ENCODE measurements around the gene ZFYVE9.
"Not testable (repeated sequence)": the region's sequence is repeated elsewhere in the genome, so short reads cannot be mapped to it uniquely, and the experiment has no call there.

The ZFYVE9 gene

DNA sequence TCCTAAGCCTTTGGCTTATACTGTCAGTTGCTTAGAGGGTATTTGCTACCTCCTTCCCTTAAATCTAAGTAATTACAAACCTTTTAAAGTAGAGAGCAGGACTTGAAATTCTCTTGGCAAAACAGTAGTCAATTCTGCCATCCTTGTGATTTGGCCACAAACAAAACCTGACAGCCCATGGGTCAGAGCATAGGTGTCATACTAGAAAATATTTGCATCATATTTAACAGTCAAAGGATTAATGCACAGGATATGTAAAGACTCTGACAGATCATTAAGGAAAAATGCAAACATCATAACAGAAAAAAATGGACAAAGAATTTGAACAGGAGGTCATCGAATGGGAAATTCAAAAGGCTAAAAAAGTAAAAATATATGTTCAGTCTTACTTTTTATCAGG lies 50.5 kb downstream of the ZFYVE9 start:
- DNase-seq, result no peak

GRCh38 chr1:52193985-52194384 lies 52.1 kb downstream of the ZFYVE9 start:
- DNase-seq, result no peak

GRCh38 chr1:52195161-52195560 lies 53.3 kb downstream of the ZFYVE9 start:
- no peak for DNase-seq

DNA sequence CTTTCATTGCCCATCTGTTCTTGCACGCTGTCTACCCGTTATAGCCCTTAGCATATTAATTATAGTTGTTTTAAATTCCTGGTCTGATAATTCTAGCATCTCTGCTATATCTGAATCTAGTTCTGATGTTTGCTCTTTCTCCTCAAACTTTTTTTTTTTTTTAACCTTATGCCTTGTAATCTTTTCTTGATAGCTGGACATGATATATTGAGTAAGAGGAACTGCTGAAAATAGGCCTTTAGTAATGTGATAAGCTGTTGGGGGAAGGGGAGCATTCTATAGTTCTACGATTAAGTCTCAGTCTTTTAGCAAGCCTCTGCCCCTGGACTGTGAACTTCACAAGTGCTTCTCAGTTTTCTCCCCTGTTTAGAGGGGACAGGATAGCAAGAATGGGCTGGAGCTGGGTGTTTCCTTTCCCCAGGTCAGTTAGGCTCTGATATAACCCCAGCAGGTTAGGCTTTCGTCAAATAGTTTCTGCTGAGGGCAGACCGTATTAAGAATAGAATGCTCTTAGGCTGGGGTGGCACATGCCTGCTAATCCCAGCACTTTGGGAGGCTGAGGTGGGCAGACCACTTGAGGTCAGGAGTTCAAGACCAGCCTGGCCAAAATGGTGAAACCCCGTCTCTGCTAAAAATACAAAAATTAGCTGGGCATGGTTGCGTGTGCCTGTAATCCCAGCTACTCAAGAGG lies 62.2 kb downstream of the ZFYVE9 start:
- no peak for DNase-seq

DNA sequence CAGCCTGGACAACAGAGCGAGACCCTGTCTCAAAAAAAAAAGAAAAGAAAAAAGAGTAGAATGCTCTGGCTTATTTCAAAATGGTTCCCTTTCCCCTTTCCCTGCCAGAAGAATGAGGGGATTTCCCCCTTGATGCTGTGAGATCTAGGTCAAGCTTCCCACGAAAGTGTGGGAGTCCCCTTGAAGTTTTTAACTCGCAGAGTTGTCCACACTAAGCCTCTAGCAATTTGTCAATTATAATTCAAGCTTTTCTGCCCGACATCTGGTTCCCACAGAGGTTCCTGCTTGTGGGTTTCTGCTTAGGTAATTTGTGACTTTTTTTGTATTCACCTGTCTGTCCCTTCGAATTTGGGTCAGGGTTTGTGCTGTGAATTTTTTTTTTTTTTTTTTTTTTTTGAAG lies 62.8 kb downstream of the ZFYVE9 start:
- no peak for DNase-seq

DNA sequence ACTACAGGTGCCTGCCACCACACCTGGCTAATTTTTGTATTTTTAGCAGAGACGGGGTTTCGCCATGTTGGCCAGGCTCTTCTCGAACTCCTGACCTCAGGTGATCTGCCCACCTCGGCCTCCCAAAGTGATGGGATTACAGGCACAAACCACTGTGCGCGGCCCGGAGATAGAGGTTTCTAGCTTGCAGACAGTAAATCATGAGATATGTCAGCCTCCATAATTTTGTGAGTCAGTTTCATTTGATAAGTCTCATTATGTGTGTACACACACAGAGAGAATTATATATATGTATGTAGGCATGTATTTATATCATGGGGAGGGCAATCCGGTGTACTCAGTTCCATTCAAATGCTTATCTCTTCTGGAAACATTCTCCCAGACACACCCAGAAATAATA lies 64.8 kb downstream of the ZFYVE9 start:
- DNase-seq, result not testable (repeated sequence)

- no peak for DNase-seq
These were observed 67.5 kb downstream of the ZFYVE9 start for GRCh38 chr1:52209429-52209828.

DNA sequence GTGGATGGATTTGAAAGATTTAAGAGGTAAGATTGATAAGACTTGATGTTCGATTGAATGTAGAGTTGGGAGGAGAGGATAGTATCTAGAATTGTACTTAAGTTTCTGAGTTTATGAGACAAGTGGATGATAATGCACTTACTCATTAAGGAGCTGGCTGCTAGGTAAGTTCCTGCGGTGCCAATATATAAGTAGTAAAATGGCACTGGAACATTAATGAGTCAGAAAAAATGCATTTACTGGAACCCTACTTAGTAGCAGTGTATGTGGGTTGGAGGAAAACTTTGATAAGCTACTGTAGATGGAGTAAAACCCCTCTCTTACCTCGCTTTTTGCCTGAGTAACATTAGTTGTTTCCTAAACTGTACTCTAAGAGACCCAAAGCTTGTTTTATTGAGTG lies 68.2 kb downstream of the ZFYVE9 start:
- no peak for DNase-seq

DNA sequence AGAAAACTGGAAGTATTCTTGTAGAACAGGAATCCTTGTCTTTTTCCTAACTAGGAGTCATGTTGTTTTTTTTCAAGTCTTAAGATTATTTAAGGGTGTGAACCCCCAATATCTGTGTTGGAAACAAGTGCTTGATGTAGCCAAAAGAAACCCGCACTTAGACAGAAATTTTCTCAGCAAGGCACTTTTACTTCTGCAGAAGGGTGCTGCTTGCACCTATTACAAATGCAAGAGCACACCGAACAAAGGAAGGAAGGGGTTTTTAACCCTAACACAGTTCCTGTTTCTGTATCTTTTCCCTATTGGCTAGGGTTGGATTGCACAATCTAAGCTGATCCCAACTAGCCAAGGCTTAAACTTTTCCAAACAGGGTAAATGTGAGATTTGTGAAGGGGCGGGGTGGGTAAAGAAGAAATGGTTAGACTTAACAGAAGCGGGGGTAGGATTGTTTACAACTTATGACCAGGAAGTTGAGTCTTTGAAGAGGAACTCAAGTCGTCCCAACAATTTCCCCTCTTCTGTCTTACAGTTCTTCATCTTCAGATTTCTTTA lies 75.1 kb downstream of the ZFYVE9 start:
- DNase-seq, result no peak

DNA sequence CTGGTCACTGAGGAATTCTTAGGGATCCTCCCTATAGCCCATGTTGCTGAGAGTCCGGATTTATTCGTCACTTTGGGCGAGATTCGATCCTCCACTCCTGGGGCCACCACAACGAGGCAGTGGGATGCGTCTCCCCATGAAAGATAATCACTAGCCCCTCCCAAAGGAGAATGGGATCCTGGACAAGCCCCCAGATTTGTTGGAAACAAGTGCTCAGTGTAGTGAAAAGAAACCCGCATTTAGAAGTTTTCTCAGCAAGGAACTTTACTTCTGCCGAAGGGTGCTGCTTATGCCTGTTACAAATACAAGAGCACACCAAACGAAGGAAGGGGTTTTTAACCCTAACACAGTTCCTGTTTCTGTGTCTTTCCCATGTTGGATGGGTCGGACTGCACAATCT lies 83.3 kb downstream of the ZFYVE9 start:
- DNase-seq, result no peak

DNA sequence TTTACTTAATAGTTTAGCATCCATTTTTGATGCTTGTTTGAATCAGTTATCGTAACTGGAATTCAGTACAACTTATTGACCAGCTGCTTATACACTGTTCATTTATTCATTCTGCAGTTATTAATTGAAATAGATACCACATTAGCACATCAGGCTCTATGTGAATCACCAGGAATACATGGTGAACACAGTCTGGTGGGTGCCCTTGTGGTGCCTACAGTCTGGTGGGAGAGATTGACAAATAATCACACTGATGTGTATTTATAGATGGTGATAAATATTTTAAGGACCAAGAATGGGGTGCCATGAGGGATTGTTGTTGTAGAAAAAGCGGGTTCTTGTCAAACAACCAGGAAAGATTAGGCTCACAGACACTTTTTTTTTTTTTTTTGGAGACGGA lies 87.6 kb downstream of the ZFYVE9 start:
- DNase-seq, result no peak

- DNase-seq, result no peak
These were observed 91.6 kb downstream of the ZFYVE9 start for GRCh38 chr1:52233463-52233862.

DNA sequence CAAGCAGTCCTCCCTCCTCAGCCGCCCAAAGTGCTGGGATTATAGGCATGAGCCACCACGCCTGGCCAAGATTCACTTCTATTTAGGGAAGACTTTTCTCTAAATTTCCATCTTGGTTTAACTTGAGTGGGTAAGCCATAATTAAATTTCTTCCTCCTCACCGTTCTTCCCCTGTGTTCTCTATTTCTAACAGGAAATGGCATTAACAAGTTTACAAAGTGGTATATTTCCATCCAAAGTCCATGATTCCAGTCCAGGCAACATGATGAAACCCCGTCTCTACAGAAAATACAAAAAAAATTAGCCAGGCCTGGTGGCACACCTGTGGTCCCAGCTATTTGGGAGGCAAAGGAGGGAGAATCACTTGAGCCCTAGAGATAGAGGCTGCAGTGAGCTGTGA lies 92.1 kb downstream of the ZFYVE9 start:
- DNase-seq, result no peak

- no peak for DNase-seq
These were observed 92.8 kb downstream of the ZFYVE9 start for GRCh38 chr1:52234708-52235107.

GRCh38 chr1:52235646-52236045 lies 93.8 kb downstream of the ZFYVE9 start:
- DNase-seq, result no peak

- no peak for DNase-seq
These were observed 95.5 kb downstream of the ZFYVE9 start for GRCh38 chr1:52237430-52237829.

DNA sequence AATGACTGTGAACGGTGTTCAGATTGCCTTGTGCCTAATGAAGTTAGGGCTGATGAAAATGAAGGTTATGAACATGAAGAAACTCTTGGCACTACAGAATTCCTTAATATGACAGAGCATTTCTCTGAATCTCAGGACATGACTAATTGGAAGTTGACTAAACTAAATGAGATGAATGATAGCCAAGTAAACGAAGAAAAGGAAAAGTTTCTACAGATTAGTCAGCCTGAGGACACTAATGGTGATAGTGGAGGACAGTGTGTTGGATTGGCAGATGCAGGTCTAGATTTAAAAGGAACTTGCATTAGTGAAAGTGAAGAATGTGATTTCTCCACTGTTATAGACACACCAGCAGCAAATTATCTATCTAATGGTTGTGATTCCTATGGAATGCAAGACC lies 96.6 kb downstream of the ZFYVE9 start:
- no peak for DNase-seq

DNA sequence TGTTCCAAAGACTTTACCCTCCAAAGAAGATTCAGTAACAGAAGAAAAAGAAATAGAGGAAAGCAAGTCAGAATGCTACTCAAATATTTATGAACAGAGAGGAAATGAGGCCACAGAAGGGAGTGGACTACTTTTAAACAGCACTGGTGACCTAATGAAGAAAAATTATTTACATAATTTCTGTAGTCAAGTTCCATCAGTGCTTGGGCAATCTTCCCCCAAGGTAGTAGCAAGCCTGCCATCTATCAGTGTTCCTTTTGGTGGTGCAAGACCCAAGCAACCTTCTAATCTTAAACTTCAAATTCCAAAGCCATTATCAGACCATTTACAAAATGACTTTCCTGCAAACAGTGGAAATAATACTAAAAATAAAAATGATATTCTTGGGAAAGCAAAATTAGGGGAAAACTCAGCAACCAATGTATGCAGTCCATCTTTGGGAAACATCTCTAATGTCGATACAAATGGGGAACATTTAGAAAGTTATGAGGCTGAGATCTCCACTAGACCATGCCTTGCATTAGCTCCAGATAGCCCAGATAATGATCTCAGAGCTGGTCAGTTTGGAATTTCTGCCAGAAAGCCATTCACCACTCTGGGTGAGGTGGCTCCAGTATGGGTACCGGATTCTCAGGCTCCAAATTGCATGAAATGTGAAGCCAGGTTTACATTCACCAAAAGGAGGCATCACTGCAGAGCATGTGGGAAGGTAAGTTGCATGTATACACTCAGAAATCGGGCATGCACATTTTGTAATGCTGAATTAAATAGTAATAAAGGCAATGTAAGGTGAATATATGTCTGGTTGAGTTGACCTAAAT lies 97.2 kb downstream of the ZFYVE9 start:
- DNase-seq, result no peak

DNA sequence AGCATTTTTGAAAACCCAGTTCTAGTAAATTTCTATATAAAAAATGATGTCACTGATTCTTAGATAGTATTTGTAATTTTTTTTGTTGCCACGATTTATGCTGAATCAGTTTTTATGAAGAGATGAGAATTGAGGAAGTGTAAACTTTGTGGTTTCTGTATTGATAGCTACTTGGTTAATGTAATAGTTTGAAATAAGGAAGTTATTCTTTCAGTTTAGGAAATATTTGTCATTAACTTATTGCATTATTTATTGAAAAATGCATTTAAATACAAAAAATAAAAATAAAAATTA lies 97.8 kb downstream of the ZFYVE9 start:
- no peak for DNase-seq

GRCh38 chr1:52240592-52241210 lies 98.8 kb downstream of the ZFYVE9 start:
- no peak for DNase-seq

- no peak for DNase-seq
These were observed 101.5 kb downstream of the ZFYVE9 start for GRCh38 chr1:52243221-52243987.

GRCh38 chr1:52249831-52250230 lies 107.9 kb downstream of the ZFYVE9 start:
- DNase-seq, result no peak

DNA sequence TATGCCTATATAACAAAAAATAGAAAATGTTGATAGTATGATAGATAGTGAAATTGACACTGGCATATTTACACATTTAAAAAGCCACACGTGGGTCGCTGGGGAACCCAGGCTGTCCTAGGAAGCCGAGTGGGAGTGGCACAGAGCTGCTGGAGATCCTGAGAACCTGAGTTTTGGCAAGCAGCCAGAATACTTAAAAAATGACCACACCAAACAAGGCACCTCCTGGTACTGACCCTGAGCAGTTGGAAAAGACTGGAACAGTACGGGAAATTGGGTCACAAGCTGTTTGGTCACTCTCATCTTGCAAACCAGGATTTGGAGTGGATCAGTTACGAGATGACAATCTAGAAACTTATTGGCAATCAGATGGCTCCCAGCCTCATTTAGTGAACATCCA lies 111.5 kb downstream of the ZFYVE9 start:
- no peak for DNase-seq

Data from activated CD4-positive, CD25-positive, alpha-beta regulatory T cell treated with anti-CD3 and anti-CD28 coated beads, Interleukin-2, amount 50 U/mL, for 72 hours (primary cell).